Activated CD8-positive, alpha-beta memory T cell treated with anti-CD3 and anti-CD28 coated beads, Interleukin-2, amount 50 U/mL, for 24 hours (primary cell): ENCODE results near the gene STEAP4.

ENCODE experiments used
- DNase-seq: peaks from one replicate; pipeline ENCODE4 v3.0.0-alpha.2; 2020; ENCODE audit errors: extremely low read depth

Gene STEAP4

GRCh38 chr7:88306590-88307048, at the start of gene STEAP4:
Gene STEAP4 (minus strand): TSS chr7:88306894. CDS start chr7:88284269, 22,625 bp downstream.
- no peak for DNase-seq

DNA sequence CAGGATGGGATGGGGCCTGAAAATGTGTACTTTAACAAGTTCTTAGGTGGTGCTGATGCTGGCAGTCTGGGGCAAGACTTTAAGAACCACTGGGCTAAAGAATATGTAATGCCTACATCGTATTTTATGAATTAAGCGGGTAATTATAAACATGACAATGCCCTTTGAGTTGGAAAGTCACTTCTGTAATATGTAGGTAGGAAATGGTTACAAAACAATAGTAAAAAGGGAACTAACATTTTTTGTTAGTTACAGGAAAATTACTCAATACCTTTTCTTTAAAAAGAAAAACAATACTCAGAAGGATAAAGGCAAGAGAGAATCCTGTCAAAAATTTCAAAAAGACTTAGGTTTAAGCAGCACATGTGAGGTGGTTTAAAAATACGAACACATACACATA, 48.3 kb upstream of the STEAP4 start:
- DNase-seq, result no peak

DNA sequence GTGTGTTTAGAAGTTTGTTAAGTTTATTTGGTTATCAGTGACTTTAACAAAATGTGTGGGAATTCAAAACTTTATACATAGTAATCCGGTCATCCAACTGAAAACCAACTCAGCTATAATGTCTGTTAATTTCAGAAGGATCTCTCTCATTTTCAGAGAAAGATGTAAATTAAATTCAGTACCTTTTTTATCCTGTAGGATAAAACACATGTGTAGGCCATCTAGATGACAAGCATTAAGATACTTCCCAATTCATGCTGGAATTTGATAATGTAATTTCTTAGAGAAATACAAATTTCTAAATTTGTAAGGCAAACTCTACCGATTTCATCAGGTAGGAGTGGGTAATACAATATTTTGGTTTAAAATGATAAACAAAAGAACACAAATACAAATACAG, 43.4 kb upstream of the STEAP4 start:
- DNase-seq, result no peak

DNA sequence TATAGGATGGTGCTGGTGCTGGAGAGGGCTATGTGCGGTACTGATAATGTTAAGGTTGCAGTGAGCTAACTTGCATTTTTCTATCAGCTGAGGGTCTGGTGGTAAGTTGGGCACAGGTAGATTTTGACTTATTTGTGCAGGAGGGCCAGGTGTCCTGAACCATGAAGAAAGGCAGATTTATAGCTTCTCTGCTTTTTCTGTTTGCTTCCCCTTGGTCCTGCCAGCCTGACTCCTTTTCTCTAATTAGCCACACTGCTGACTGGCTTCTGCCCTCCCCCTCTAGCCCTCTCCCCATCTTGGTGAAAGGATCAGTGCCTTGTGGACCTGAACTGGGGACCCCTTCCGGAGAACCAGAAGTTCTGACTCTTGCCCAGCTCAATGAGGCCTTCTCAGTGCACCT, 40.8 kb upstream of the STEAP4 start:
- DNase-seq, result no peak

DNA sequence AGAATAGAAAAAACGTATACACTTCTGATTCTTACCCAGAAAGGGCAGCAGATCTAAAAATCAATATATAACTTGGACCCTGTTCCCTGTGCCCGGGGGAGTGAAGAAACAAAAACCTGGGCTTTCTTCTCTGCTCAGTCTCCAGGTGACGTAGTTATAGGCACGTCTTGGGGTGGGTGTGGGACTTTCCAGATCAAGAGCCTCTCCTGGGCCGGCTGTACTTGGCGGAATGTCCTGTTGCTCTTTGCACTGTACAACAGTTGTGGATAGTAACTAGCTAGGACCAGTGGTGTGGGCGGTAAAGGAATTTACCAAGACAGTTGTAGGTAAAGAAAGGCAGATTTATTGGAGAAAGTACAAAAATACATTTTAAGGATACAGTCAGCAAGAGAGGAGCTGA, 40.4 kb upstream of the STEAP4 start:
- DNase-seq, result no peak

GRCh38 chr7:88346357-88346756, 39.7 kb upstream of the STEAP4 start:
- no peak for DNase-seq

- DNase-seq, result no peak
These were observed 38.5 kb upstream of the STEAP4 start for GRCh38 chr7:88344956-88345832.

GRCh38 chr7:88344271-88344670, 37.6 kb upstream of the STEAP4 start:
- no peak for DNase-seq

DNA sequence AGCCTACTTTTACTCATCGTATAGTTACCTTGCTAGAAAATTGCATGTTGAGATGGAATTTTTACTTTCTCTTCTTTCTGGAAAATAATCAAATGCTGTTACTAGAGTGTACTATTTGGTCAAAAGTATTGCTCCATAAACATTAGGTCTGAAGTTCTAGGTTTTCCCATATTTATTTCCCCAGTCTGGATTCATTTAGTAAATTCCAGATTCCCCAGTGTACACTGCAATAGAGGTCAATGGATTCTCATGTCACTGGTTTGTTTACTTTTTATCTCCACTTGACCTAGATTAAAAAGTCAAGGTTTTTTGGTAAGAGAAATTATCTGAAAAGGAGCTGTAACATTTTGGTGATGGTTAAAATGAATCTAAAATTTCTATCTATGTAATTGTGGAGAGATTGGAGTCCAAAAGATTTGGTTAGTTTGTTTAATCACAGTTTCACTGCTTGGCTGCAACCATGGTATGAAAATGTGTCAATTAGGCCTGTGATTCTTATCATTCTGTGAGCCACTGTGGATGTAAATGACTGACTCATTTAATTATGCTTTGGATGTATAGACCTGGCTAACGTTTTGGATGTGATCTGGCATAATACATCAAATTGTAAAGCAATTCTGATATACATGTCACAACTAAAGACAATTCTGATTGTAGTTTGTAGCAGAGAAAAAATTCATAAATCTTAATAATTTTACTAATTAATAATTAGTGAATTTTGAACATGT, 32.7 kb upstream of the STEAP4 start:
- DNase-seq, result no peak

DNA sequence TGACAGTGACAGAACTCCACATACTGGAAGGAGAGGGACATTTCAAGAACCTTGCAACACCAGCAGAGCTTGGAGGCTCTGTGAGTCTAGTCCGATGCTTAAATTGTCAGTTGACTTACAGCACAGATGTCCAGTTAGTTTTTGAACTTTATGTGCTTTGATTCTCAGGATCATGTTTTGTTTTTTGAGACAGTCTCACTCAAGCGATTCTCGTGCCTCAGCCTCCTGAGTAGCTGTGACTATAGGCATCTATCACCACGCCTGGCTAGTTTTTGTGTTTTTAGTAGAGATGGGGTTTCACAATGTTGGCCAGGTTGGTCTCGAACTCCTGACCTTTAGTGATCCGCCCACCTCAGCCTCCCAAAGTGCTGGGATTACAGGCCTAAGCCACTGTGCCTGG, 31.8 kb upstream of the STEAP4 start:
- DNase-seq, result no peak

DNA sequence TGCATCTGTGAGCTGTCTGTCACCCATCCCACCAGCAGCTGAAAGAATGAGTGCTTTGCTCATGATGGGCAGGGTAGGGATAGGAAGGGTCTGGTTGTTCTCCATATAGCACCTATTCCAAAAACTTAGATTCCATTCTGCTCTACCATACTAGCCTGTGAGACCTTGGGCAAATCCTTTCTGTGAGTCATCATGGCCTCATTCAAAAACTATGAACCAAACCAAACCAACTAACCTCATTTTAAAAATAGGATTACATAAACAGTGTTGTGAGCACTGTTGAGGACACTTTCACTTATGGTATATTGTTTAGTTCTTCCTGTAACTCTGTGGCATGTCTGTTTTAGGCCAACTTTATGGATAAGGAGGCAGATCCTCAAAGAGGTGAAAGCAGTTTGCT, 30.9 kb upstream of the STEAP4 start:
- no peak for DNase-seq

DNA sequence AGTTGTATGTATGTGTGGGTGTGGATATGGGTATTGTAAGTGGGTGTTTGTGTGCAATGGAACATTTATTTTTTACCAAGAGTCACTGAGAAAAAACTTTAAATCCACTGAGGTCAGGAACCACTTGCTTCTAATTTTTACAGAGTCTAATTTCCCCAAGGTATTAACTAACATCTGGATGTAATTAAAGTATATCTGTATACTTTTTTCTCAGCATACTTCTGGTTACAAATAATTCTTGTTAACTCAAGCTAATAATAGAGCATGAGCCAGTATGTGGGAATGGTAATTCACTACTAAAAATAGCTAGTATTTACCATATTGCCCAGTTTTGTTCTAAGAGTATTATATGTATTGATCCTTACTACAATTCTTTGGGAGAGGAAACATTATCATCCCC, 24.6 kb upstream of the STEAP4 start:
- DNase-seq, result no peak

DNA sequence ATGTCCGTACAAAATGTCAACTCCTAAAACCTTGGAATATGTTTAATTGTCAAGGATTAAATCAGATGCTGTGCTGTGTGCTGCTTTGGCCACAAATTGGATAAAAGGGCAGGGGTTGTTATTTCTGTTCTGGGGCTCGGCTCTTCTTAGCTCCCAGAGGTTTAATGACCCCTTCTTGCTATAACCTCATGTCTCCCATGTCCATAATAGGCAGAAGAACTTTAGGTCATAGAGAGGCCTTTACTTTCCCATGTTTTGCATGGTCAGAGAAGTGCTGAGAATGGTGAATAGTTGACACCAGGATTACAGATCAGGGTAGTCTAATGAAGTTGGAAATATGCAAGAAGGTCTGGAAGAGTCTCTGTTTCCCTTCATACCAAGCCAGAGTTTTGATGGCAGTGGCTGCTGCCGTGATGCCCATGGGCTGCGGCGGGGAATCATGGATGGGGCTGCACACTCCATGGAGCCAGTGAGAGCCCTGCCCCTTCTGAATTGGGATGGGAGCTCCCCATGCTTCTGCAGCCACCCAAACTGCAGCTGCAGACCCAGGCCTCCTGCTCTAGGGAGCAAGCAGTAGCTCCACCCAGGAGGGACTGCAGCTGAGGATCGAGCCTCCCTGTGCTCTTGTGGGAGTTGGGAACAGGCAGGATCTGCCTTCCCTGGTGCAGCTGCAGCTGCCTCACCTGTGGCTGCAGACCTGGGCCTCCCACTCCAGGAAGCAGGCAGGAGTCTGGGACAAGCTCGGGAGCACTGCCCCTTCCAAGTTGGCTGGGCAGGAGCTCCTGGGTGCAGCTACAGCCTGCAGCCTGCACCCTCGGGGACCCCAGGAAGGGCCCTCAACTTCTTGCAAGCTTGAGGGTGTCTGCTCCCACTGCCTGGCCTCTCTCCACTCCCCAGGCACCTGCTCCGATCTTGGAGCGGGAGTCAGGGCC, 23.1 kb upstream of the STEAP4 start:
- DNase-seq, result no peak

- DNase-seq, result no peak
These were observed 22.1 kb upstream of the STEAP4 start for GRCh38 chr7:88328787-88329186.

DNA sequence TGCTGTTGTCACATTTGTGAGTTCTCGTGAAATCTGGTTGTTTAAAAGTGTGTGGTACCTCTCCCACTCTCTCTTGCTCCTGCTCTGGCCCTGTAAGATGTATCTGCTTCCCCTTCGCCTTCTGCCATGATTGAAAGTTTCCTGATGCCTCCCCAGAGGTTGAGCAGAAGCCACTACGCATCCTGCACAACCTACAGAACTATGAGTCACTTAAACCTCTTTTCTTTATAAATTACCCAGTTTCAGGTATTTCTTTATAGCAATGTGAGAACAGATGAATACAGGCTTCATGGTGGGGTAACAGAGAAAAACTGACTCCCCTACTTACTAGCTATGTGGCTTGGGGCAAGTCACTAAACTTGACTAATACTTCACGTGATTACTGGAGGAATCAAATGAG, 18.0 kb upstream of the STEAP4 start:
- no peak for DNase-seq

- DNase-seq, result no peak
These were observed 15.5 kb upstream of the STEAP4 start for GRCh38 chr7:88322151-88322550.

DNA sequence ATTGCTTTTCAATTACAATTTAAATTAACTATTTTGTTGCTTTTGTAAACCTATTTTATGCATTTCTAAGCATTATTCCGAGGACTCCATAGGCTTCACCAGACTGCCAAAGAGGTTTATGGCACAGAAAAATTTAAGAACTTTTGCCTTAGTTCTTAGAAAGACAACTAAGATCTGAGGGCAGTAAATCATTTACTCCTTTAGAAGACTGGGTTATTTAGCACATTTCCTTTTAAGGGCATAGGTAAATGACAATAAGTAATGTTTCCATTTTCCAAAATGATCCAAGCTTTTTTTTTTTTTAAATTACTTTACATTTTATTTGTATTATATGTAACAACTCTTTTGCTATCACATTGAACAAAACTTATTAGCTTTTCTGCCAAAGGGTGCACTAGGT, 15.0 kb upstream of the STEAP4 start:
- no peak for DNase-seq

- no peak for DNase-seq
These were observed 11.5 kb upstream of the STEAP4 start for GRCh38 chr7:88318196-88318595.

DNA sequence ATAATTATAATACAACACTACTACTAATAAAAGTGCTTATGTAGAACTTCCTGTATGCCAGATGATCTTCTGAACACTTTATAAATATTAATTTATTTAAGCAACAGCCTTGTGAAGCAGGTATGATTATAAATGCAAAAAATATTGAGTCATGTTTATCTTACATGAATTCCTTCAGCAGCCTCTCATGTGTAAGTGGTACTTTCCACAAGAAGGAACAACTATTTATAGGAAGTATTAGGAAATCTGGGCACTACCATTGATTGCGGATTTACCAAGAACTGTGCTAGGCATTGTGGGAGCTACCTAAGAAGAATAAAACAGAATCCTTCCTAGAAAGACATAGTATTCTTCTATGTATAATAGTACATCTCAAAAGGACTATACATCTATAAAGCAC, 10.7 kb upstream of the STEAP4 start:
- DNase-seq, result no peak

- DNase-seq, result no peak
These were observed 9.8 kb upstream of the STEAP4 start for GRCh38 chr7:88316456-88316855.

GRCh38 chr7:88315522-88315921, 8.8 kb upstream of the STEAP4 start:
- no peak for DNase-seq

DNA sequence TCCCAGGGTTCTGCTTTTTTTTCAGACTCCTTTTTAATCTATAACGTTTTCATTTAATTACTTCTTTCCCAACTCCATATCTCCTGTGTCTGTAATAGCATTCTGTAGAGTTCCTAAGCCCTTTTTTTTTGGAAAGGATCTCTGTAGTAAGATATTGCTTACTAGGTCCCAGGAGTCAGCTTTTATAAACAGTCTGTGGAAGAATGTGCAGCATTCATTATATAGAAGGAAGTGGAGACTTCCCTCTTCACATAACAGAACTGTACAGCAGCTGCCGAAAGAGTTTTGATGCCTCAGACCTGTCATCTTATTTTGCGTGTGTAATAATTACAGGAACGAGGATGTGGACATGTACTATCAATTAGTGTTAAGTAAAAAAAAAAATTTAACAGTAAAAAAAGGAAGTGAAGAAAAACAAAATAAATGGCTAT, 7.4 kb upstream of the STEAP4 start:
- DNase-seq, result no peak
